K562 (cell line): Measurements from ENCODE around the gene SLC6A6. TPM values are rescaled to one million over a fixed set of nuclear protein-coding genes. Genes with fewer than 3 reads are reported as not detected.
A peak's percentile ranks its signal among the peaks of the same experiment; 100 is the strongest.

Experiments used
- ATAC-seq: fragments of 200-7000 bp; cut with Tn5 transposase; 3 replicates; pipeline ENCODE4 v1.9.1; 2020; ENCODE audit warnings: moderate library complexity
- BruUV-seq: library from RNA; stranded (reverse); fragments of 400-500 nt; replicated peaks from 2 replicates; lab custom pipeline; 2021; lab: Mats Ljungman, UMichigan
- CTCF ChIA-PET: fragments of 300-600 bp; formaldehyde crosslinking; extraction: SDS; loops from one replicate; lab custom pipeline; 2021; ENCODE audit warnings: low intra/inter-chr PET ratio; lab: Yijun Ruan, JAX
- POLR2A ChIA-PET: fragments of 300-600, 350-650 bp; sonication (Branson Sonifier 250); formaldehyde crosslinking; extraction: SDS; loops from one replicate; lab custom pipeline; 2021; ENCODE audit warnings: antibody characterized with exemption, inconsistent platforms; lab: Yijun Ruan, JAX
- DNase-seq, 4 experiments: peaks; one replicate each; pipeline versions ENCODE4 v3.0.0 to v3.0.0-alpha.2; 2011 to 2018; ENCODE audit warnings: low spot score in 3 of 4, mixed read lengths in 3 of 4; ENCODE audit errors: extremely low read depth in 1 of 4
- FAIRE-seq: peaks from 2 replicates; lab custom pipeline; 2011; peaks lifted over from hg19 to GRCh38; lab: Jason Lieb, UNC
- H2AFZ ChIP-seq: 2 replicates; pipeline ENCODE4 v1.6.0; 2011; ENCODE audit warnings: low read depth, low read length, control low read depth, inconsistent platforms
- H3K27ac ChIP-seq: fragments of 200-600 bp; 3 replicates; pipeline ENCODE4 v1.8.0; 2011; ENCODE audit warnings: low read depth, mild to moderate bottlenecking, control low read depth, inconsistent platforms, low read length, moderate library complexity, mixed read lengths; ENCODE audit errors: extremely low read depth
- H3K27me3 ChIP-seq, 2 experiments: fragments of 300-600 bp in 1 of 2; 2 replicates in 1 of 2; 3 replicates in 1 of 2; pipeline versions ENCODE4 v1.6.0 to v1.8.0; 2011; ENCODE audit warnings: inconsistent platforms in 2 of 2, low read length in 2 of 2, mild to moderate bottlenecking in 1 of 2, mixed read lengths in 1 of 2, moderate library complexity in 1 of 2; ENCODE audit not compliant: control insufficient read depth in 2 of 2, insufficient read depth in 2 of 2
- H3K36me3 ChIP-seq: fragments of 300-600 bp; 3 replicates; pipeline ENCODE4 v1.8.0; 2011; ENCODE audit warnings: mild to moderate bottlenecking, low read length, inconsistent platforms; ENCODE audit not compliant: control insufficient read depth, insufficient read depth
- H3K4me1 ChIP-seq, 2 experiments: fragments of 200-600 bp in 1 of 2; replicated peaks in 1 of 2; 2 replicates in 1 of 2; 3 replicates in 1 of 2; pipeline versions ENCODE4 v1.5.1 to v1.8.0; 2011; ENCODE audit warnings: inconsistent platforms in 2 of 2, low read length in 2 of 2, mild to moderate bottlenecking in 1 of 2, mixed read lengths in 1 of 2, moderate library complexity in 1 of 2; ENCODE audit not compliant: control insufficient read depth in 2 of 2, insufficient read depth in 2 of 2
- H3K4me2 ChIP-seq: 2 replicates; pipeline ENCODE4 v1.6.1; 2011; ENCODE audit warnings: low read length, control low read depth, inconsistent platforms, mixed read lengths; ENCODE audit not compliant: insufficient read depth
- H3K4me3 ChIP-seq: fragments of 200-600 bp; sonication (generic), shearing (Covaris generic); 2 replicates; pipeline ENCODE4 v1.5.1; 2016; ENCODE audit warnings: control low read depth, inconsistent platforms
- H3K79me2 ChIP-seq: fragments of 200-600 bp; 3 replicates; pipeline ENCODE4 v1.8.0; 2011; ENCODE audit warnings: low read length, inconsistent platforms; ENCODE audit not compliant: control insufficient read depth, insufficient read depth
- H3K9ac ChIP-seq, 2 experiments: 2 replicates each; pipeline versions ENCODE4 v1.6.0 to v1.6.1; 2011; ENCODE audit warnings: low read depth in 2 of 2, low read length in 2 of 2, control low read depth in 1 of 2, inconsistent platforms in 1 of 2, mild to moderate bottlenecking in 1 of 2, mixed read lengths in 1 of 2; ENCODE audit not compliant: insufficient read depth in 1 of 2
- H3K9me1 ChIP-seq: one replicate; pipeline ENCODE4 v1.6.0; 2011; ENCODE audit warnings: inconsistent platforms, mild to moderate bottlenecking, low read length, moderate library complexity; ENCODE audit not compliant: control insufficient read depth, insufficient read depth
- H3K9me3 ChIP-seq: replicated peaks from 2 replicates; pipeline ENCODE4 v1.5.1; 2011; ENCODE audit warnings: low read depth, low read length, inconsistent platforms; ENCODE audit not compliant: control insufficient read depth, insufficient read depth
- H4K20me1 ChIP-seq: replicated peaks from 2 replicates; pipeline ENCODE4 v1.6.1; 2011; ENCODE audit warnings: low read length, inconsistent platforms, mixed read lengths; ENCODE audit not compliant: control insufficient read depth, insufficient read depth
- ASH1L ChIP-seq: fragments of 450-650 bp; IDR thresholded peaks from 2 replicates; pipeline ENCODE4 v1.6.1; 2018; ENCODE audit warnings: borderline replicate concordance, mild to moderate bottlenecking, low read depth; ENCODE audit not compliant: partially characterized antibody
- CBFA2T2 ChIP-seq: fragments of 450-650 bp; conservative IDR thresholded peaks from 2 replicates; pipeline ENCODE4 v1.6.1; 2017; ENCODE audit warnings: mild to moderate bottlenecking
- EP400 ChIP-seq: fragments of 450-650 bp; IDR thresholded peaks from 2 replicates; pipeline ENCODE4 v1.6.1; 2017; ENCODE audit warnings: antibody characterized with exemption, mild to moderate bottlenecking, moderate library complexity
- HDAC3 ChIP-seq: fragments of 450-650 bp; IDR thresholded peaks from 2 replicates; pipeline ENCODE4 v1.6.1; 2018; ENCODE audit warnings: borderline replicate concordance, mild to moderate bottlenecking, moderate library complexity; ENCODE audit not compliant: partially characterized antibody
- MBD1 ChIP-seq: fragments of 250-450 bp; sonication (Bioruptor Pico); IDR thresholded peaks from 2 replicates; pipeline ENCODE4 v1.8.0; 2022; ENCODE audit warnings: inconsistent platforms
- SMARCA5 ChIP-seq: fragments of 450-650 bp; IDR thresholded peaks from 2 replicates; pipeline ENCODE4 v1.6.1; 2016
- SP2 ChIP-seq: IDR thresholded peaks from 2 replicates; pipeline ENCODE4 v1.6.1; 2011; ENCODE audit warnings: mild to moderate bottlenecking, low read depth, low read length, moderate library complexity; ENCODE audit not compliant: poor library complexity, severe bottlenecking; ENCODE audit errors: extremely low read depth
- STAG1 ChIP-seq: sonication (generic); formaldehyde crosslinking; IDR thresholded peaks from 2 replicates; pipeline ENCODE4 v1.5.0; 2020; ENCODE audit warnings: missing genetic modification reagents, borderline replicate concordance
- THRB ChIP-seq: fragments of 450-650 bp; formaldehyde crosslinking; conservative IDR thresholded peaks from 2 replicates; pipeline ENCODE4 v1.4.0; 2022; ENCODE audit warnings: mild to moderate bottlenecking, missing genetic modification characterization
- ZNF586 ChIP-seq: fragments of 450-650 bp; formaldehyde crosslinking; conservative IDR thresholded peaks from 2 replicates; pipeline ENCODE4 v1.4.0; 2020; ENCODE audit warnings: mild to moderate bottlenecking, moderate library complexity
- WGBS: fragments of 100-300 bp; shearing (Covaris generic); methylation state at CpG from one replicate; pipeline ENCODE4 v1.1.6; 2016; ENCODE audit warnings: low coverage, mixed read lengths; ENCODE audit not compliant: insufficient coverage; ENCODE audit errors: missing lambda C conversion rate; 5-methylcytosine and 5-hydroxymethylcytosine counted together
- in situ Hi-C: fragments of 300-500 bp; cut with MboI; formaldehyde crosslinking; loops from 4 replicates; pipeline ENCODE4 v1.15.0; 2018; ENCODE audit warnings: inconsistent platforms, mixed read lengths
- intact Hi-C: fragments of 100-400 bp; cut with micrococcal nuclease; formaldehyde crosslinking; loops from 2 replicates; pipeline ENCODE4 v1.14.2; 2022
- polyA plus RNA-seq, 8 experiments: library from polyadenylated mRNA; depleted of rRNA in 4 of 8; stranded (reverse) in 5 of 8; unstranded in 3 of 8; fragments of >200 nt; fragmentation: Nextera tagmentation in 2 of 8; fragmentation: Illumina TruSeq in 1 of 8; extraction: Ambion mirVana in 2 of 8; extraction: Trizol in 1 of 8; gene quantifications; 2 replicates each; pipeline versions ENCODE4 v1.2.1 to v1.2.3, GENCODE V29; 2011 to 2014; ENCODE audit warnings: inconsistent platforms in 1 of 8, missing spikeins in 1 of 8
- total RNA-seq, 7 experiments: library from RNA; depleted of rRNA in 6 of 7; stranded (reverse); fragments of >200 nt in 6 of 7; fragmentation: Illumina TruSeq in 2 of 7; extraction: Trizol in 2 of 7; gene quantifications; 2 replicates each; pipeline versions ENCODE4 v1.2.1 to v1.2.3, GENCODE V29; 2011 to 2021; ENCODE audit warnings: low replicate concordance in 1 of 7
- TF ChIP-seq, protein P1 (sequence below): sonication (generic); formaldehyde crosslinking; IDR thresholded peaks from 2 replicates; pipeline ENCODE4 v1.8.0; 2022; ENCODE audit warnings: mild to moderate bottlenecking, missing genetic modification reagents
- TF ChIP-seq, protein P2 (sequence below), 2 experiments: fragments of 450-650 bp; IDR thresholded peaks; 2 replicates each; pipeline ENCODE4 v1.6.1; 2018; ENCODE audit warnings: mild to moderate bottlenecking in 2 of 2, low read depth in 1 of 2; ENCODE audit not compliant: partially characterized antibody in 2 of 2

SLC6A6 gene
- total and polyA plus RNA-seq, 9 of the 15 experiments (the other 6 are each of a cell fraction or from before 2014, with no cell fraction given), result 12.3 to 203 (median 93.2) TPM

DNA sequence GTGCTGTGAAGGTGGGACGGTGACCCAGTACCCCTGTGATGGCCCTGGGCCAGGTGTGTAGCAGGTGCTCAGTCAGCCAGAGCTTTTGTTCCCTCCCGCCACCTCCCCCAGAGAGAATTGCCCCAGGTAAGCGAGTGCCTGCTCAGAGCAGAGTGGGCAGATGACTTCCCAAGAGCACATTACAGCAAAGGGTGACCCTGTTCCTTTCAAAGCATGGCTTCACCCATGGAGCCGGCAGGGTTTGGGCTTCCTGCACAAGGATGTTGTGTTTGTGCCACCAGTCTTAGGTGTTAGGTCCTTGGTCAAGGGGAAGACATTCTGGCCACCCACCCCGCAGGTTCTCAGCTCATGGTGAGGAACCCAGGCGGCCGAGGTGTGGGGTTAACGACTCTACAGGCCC, 30.7 kb downstream of the SLC6A6 start:
- WGBS, result 92% methylated on average over 7 of the region's 8 CpGs
- ATAC-seq, result no peak
- POLR2A ChIA-PET, result interaction anchor here (1.4 to 1.5 kb wide), 2 partner anchors 9 to 11 kb away, joined by 3 to 5 read pairs; no protein-coding TSS in a partner anchor

More for the DNA sequence above, 30.7 kb downstream of the SLC6A6 start:
- in situ Hi-C loops (no loop called here), intact Hi-C loops (loop anchor here (10.0 kb wide), 1 partner anchor 228 kb away; no protein-coding TSS in a partner anchor)
- CTCF ChIA-PET, result no interaction called here
- H2AFZ ChIP-seq, result no peak overlapping the region
- no peak overlapping the region for H3K4me2 ChIP-seq
- peaks cover 47 to 64% of the 10 kb centered on the region in 2 experiments for H3K4me1 ChIP-seq
- peaks cover 10% of the 10 kb centered on the region for H3K9me1 ChIP-seq
- peaks cover 99% of the 10 kb centered on the region for H3K79me2 ChIP-seq
- H3K9me3 ChIP-seq, result no peaks in the 10 kb centered on the region
- TF ChIP-seq ZNF586 (CRISPR knock-in tag) (no peak), HDAC3 (no peak), STAG1 (CRISPR knock-in tag) (no peak), EP400 (no peak), THRB (CRISPR knock-in tag) (no peak), MBD1 (CRISPR knock-in tag) (no peak), SP2 (peak; percentile 1), ASH1L (no peak), CBFA2T2 (no peak), SMARCA5 (no peak)
- TF ChIP-seq, protein P1, sequence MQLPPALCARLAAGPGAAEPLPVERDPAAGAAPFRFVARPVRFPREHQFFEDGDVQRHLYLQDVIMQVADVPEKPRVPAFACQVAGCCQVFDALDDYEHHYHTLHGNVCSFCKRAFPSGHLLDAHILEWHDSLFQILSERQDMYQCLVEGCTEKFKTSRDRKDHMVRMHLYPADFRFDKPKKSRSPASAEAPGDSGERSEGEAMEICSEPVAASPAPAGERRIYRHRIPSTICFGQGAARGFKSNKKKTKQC (CRISPR knock-in tag), result 0 out of 2 replicates have a peak, but pooled peaks have one; percentile 28
- TF ChIP-seq, protein P2, sequence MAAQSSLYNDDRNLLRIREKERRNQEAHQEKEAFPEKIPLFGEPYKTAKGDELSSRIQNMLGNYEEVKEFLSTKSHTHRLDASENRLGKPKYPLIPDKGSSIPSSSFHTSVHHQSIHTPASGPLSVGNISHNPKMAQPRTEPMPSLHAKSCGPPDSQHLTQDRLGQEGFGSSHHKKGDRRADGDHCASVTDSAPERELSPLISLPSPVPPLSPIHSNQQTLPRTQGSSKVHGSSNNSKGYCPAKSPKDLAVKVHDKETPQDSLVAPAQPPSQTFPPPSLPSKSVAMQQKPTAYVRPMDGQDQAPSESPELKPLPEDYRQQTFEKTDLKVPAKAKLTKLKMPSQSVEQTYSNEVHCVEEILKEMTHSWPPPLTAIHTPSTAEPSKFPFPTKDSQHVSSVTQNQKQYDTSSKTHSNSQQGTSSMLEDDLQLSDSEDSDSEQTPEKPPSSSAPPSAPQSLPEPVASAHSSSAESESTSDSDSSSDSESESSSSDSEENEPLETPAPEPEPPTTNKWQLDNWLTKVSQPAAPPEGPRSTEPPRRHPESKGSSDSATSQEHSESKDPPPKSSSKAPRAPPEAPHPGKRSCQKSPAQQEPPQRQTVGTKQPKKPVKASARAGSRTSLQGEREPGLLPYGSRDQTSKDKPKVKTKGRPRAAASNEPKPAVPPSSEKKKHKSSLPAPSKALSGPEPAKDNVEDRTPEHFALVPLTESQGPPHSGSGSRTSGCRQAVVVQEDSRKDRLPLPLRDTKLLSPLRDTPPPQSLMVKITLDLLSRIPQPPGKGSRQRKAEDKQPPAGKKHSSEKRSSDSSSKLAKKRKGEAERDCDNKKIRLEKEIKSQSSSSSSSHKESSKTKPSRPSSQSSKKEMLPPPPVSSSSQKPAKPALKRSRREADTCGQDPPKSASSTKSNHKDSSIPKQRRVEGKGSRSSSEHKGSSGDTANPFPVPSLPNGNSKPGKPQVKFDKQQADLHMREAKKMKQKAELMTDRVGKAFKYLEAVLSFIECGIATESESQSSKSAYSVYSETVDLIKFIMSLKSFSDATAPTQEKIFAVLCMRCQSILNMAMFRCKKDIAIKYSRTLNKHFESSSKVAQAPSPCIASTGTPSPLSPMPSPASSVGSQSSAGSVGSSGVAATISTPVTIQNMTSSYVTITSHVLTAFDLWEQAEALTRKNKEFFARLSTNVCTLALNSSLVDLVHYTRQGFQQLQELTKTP (IDR thresholded peaks at IDR 0.05; ENCODE audit: low read depth in 1 of 2, partially characterized antibody in 2 of 2), result no peak
- no peak overlapping the region for H3K4me3 ChIP-seq
- FAIRE-seq, result no peak
- peaks cover 15% of the 10 kb centered on the region for H4K20me1 ChIP-seq
- peaks cover 83% of the 10 kb centered on the region for H3K36me3 ChIP-seq
- BruUV-seq, result no TSS peak
- peak overlapping the region; percentile 60 to 72; a peak in 2 of 4 replicates for H3K9ac ChIP-seq
- H3K27me3 ChIP-seq, result no peaks in the 10 kb centered on the region
- H3K27ac ChIP-seq, result peak overlapping the region; percentile 80; the same call in 2 of the 3 replicates
- DNase-seq, result no peak
